ENCODE measurements around the gene CTSW.

The CTSW gene

DNA sequence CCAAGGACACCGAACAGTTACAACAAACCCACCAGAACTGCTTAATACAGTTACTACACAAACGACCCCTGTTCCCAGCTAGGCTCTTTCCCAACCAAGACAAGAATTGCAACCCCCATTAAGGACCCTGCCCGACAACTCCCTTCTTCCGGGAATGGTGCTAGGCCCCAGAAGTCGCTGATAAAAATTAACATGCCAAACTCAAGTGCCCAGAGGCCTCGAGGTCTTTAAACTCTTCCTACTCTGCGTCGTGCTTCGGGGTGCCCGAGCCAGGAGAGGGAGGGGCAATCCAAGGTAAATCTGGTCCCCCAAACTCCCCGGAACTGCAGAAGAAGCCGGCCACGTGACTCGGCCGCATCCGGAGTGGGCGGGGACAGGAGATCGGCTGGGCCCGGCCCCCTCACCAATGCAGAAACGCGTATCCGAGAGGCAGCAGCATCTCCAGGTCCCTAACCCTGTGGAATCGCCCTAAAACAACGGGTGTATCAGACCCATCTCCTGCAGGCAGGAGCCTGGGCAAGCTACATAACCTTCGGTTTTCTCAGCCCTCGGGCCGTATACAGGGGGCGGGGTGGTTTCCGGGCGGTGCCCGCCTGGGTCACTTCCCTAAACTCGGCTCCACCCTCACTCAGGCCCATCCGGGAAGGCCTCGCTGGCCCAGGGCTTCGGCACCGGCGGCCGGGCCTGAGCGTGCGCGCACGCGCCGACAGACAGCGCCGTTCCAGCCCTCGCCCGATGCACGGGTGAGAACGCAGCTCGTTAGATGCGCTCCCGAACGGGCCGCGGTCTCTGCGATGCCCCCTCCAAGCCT is 22.7 kb upstream of the CTSW start (continued):
- TF ChIP-seq ZNF132 (tag by site-specific recombination; IDR thresholded peaks at IDR 0.05; ENCODE audit: borderline replicate concordance): no peak
- TF ChIP-seq, protein P1, sequence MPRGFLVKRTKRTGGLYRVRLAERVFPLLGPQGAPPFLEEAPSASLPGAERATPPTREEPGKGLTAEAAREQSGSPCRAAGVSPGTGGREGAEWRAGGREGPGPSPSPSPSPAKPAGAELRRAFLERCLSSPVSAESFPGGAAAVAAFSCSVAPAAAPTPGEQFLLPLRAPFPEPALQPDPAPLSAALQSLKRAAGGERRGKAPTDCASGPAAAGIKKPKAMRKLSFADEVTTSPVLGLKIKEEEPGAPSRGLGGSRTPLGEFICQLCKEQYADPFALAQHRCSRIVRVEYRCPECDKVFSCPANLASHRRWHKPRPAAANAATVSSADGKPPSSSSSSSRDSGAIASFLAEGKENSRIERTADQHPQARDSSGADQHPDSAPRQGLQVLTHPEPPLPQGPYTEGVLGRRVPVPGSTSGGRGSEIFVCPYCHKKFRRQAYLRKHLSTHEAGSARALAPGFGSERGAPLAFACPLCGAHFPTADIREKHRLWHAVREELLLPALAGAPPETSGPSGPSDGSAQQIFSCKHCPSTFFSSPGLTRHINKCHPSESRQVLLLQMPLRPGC (tag by site-specific recombination; IDR thresholded peaks at IDR 0.05): no peak
- no peak for TF ChIP-seq ZNF521 (tag by site-specific recombination; IDR thresholded peaks at IDR 0.05)
- TF ChIP-seq, protein P2, sequence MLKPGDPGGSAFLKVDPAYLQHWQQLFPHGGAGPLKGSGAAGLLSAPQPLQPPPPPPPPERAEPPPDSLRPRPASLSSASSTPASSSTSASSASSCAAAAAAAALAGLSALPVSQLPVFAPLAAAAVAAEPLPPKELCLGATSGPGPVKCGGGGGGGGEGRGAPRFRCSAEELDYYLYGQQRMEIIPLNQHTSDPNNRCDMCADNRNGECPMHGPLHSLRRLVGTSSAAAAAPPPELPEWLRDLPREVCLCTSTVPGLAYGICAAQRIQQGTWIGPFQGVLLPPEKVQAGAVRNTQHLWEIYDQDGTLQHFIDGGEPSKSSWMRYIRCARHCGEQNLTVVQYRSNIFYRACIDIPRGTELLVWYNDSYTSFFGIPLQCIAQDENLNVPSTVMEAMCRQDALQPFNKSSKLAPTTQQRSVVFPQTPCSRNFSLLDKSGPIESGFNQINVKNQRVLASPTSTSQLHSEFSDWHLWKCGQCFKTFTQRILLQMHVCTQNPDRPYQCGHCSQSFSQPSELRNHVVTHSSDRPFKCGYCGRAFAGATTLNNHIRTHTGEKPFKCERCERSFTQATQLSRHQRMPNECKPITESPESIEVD (tag by site-specific recombination; IDR thresholded peaks at IDR 0.05): no peak
- TF ChIP-seq ZNF404 (tag by site-specific recombination; IDR thresholded peaks at IDR 0.05): no peak
- TF ChIP-seq ZNF221 (tag by site-specific recombination; IDR thresholded peaks at IDR 0.05; ENCODE audit: borderline replicate concordance): no peak
- TF ChIP-seq ZBTB48 (tag by site-specific recombination; IDR thresholded peaks at IDR 0.05): peak; percentile 70
- TF ChIP-seq ZSCAN30 (tag by site-specific recombination; IDR thresholded peaks at IDR 0.05): no peak
- no peak for TF ChIP-seq OSR2 (tag by site-specific recombination; IDR thresholded peaks at IDR 0.05)
- TF ChIP-seq, protein P3, sequence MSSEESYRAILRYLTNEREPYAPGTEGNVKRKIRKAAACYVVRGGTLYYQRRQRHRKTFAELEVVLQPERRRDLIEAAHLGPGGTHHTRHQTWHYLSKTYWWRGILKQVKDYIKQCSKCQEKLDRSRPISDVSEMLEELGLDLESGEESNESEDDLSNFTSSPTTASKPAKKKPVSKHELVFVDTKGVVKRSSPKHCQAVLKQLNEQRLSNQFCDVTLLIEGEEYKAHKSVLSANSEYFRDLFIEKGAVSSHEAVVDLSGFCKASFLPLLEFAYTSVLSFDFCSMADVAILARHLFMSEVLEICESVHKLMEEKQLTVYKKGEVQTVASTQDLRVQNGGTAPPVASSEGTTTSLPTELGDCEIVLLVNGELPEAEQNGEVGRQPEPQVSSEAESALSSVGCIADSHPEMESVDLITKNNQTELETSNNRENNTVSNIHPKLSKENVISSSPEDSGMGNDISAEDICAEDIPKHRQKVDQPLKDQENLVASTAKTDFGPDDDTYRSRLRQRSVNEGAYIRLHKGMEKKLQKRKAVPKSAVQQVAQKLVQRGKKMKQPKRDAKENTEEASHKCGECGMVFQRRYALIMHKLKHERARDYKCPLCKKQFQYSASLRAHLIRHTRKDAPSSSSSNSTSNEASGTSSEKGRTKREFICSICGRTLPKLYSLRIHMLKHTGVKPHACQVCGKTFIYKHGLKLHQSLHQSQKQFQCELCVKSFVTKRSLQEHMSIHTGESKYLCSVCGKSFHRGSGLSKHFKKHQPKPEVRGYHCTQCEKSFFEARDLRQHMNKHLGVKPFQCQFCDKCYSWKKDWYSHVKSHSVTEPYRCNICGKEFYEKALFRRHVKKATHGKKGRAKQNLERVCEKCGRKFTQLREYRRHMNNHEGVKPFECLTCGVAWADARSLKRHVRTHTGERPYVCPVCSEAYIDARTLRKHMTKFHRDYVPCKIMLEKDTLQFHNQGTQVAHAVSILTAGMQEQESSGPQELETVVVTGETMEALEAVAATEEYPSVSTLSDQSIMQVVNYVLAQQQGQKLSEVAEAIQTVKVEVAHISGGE (tag by site-specific recombination; conservative IDR thresholded peaks at IDR 0.05; ENCODE audit: low read depth): peak; percentile 88
- no peak for TF ChIP-seq EGR2 (tag by site-specific recombination; IDR thresholded peaks at IDR 0.05; ENCODE audit: low read depth)
- peak; percentile 61 for TF ChIP-seq KLF1 (tag by site-specific recombination; IDR thresholded peaks at IDR 0.05)
- TF ChIP-seq, protein P4, sequence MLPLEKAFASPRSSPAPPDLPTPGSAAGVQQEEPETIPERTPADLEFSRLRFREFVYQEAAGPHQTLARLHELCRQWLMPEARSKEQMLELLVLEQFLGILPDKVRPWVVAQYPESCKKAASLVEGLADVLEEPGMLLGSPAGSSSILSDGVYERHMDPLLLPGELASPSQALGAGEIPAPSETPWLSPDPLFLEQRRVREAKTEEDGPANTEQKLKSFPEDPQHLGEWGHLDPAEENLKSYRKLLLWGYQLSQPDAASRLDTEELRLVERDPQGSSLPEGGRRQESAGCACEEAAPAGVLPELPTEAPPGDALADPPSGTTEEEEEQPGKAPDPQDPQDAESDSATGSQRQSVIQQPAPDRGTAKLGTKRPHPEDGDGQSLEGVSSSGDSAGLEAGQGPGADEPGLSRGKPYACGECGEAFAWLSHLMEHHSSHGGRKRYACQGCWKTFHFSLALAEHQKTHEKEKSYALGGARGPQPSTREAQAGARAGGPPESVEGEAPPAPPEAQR (tag by site-specific recombination; IDR thresholded peaks at IDR 0.05): no peak
- TF ChIP-seq, protein P5, sequence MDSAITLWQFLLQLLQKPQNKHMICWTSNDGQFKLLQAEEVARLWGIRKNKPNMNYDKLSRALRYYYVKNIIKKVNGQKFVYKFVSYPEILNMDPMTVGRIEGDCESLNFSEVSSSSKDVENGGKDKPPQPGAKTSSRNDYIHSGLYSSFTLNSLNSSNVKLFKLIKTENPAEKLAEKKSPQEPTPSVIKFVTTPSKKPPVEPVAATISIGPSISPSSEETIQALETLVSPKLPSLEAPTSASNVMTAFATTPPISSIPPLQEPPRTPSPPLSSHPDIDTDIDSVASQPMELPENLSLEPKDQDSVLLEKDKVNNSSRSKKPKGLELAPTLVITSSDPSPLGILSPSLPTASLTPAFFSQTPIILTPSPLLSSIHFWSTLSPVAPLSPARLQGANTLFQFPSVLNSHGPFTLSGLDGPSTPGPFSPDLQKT (IDR thresholded peaks at IDR 0.05; ENCODE audit: borderline replicate concordance, low read depth, low read length): peak; percentile 80; the same call in 1 of the 2 replicates
- no peak for TF ChIP-seq ZBTB21 (tag by site-specific recombination; IDR thresholded peaks at IDR 0.05)
- no peak for TF ChIP-seq KLF7 (tag by site-specific recombination; IDR thresholded peaks at IDR 0.05; ENCODE audit: borderline replicate concordance)
- TF ChIP-seq REPIN1 (tag by site-specific recombination; IDR thresholded peaks at IDR 0.05; ENCODE audit: low read depth): no peak
- no peak for TF ChIP-seq ZNF248 (tag by site-specific recombination; IDR thresholded peaks at IDR 0.05)
- TF ChIP-seq ZNF776 (tag by site-specific recombination; IDR thresholded peaks at IDR 0.05; ENCODE audit: borderline replicate concordance): no peak
- TF ChIP-seq ZNF350 (tag by site-specific recombination; IDR thresholded peaks at IDR 0.05): no peak
- peak; percentile 79 for TF ChIP-seq SP2 (tag by site-specific recombination; IDR thresholded peaks at IDR 0.05)
- TF ChIP-seq ZBTB20 (tag by site-specific recombination; IDR thresholded peaks at IDR 0.05): peak; percentile 56; the same call in 1 of the 2 replicates
- TF ChIP-seq ZNF184 (tag by site-specific recombination; IDR thresholded peaks at IDR 0.05): no peak
- TF ChIP-seq ZSCAN16 (tag by site-specific recombination; IDR thresholded peaks at IDR 0.05): no peak
- no peak for TF ChIP-seq ZNF433 (tag by site-specific recombination; IDR thresholded peaks at IDR 0.05; ENCODE audit: low read depth)
- no peak for TF ChIP-seq BCL11B (tag by site-specific recombination; IDR thresholded peaks at IDR 0.05; ENCODE audit: low read depth)
- TF ChIP-seq ZNF394 (tag by site-specific recombination; IDR thresholded peaks at IDR 0.05; ENCODE audit: borderline replicate concordance): no peak; the same call in 1 of the 2 replicates
- TF ChIP-seq, protein P6, sequence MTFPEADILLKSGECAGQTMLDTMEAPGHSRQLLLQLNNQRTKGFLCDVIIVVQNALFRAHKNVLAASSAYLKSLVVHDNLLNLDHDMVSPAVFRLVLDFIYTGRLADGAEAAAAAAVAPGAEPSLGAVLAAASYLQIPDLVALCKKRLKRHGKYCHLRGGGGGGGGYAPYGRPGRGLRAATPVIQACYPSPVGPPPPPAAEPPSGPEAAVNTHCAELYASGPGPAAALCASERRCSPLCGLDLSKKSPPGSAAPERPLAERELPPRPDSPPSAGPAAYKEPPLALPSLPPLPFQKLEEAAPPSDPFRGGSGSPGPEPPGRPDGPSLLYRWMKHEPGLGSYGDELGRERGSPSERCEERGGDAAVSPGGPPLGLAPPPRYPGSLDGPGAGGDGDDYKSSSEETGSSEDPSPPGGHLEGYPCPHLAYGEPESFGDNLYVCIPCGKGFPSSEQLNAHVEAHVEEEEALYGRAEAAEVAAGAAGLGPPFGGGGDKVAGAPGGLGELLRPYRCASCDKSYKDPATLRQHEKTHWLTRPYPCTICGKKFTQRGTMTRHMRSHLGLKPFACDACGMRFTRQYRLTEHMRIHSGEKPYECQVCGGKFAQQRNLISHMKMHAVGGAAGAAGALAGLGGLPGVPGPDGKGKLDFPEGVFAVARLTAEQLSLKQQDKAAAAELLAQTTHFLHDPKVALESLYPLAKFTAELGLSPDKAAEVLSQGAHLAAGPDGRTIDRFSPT (tag by site-specific recombination; IDR thresholded peaks at IDR 0.05): no peak; the same call in 1 of the 2 replicates

All from HEK293 (cell line).